GM12873 (cell line): Measurements from ENCODE around the gene ATP8A2.

Source experiments
- TF ChIP-seq, protein P1 (sequence below): IDR thresholded peaks from 2 replicates; pipeline ENCODE4 v1.5.1; 2012; ENCODE audit warnings: low read depth, mild to moderate bottlenecking, moderate library complexity, low read length, control low read depth; ENCODE audit not compliant: insufficient read depth; ENCODE audit errors: missing control alignments

The ATP8A2 gene

DNA sequence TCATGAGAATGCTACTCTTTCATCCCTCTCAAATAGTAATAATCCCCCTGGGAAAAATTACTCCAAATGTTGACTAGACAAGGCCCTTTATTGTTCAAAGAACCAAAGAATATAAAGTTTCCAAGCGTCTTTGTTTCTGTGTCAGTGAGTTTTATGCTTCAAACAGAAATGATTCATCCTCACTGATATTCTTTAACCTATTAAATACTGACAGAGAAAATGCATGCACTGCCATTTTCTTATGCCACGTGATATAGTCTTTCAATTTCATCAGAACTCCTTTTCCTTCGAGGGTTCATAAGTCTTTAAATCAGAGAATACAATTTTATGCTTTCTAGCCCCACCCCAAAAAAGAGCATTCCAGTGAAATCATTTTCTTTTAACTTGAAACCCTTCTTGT lies 468.5 kb downstream of the ATP8A2 start:
- TF ChIP-seq, protein P1, sequence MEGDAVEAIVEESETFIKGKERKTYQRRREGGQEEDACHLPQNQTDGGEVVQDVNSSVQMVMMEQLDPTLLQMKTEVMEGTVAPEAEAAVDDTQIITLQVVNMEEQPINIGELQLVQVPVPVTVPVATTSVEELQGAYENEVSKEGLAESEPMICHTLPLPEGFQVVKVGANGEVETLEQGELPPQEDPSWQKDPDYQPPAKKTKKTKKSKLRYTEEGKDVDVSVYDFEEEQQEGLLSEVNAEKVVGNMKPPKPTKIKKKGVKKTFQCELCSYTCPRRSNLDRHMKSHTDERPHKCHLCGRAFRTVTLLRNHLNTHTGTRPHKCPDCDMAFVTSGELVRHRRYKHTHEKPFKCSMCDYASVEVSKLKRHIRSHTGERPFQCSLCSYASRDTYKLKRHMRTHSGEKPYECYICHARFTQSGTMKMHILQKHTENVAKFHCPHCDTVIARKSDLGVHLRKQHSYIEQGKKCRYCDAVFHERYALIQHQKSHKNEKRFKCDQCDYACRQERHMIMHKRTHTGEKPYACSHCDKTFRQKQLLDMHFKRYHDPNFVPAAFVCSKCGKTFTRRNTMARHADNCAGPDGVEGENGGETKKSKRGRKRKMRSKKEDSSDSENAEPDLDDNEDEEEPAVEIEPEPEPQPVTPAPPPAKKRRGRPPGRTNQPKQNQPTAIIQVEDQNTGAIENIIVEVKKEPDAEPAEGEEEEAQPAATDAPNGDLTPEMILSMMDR: no peak

DNA sequence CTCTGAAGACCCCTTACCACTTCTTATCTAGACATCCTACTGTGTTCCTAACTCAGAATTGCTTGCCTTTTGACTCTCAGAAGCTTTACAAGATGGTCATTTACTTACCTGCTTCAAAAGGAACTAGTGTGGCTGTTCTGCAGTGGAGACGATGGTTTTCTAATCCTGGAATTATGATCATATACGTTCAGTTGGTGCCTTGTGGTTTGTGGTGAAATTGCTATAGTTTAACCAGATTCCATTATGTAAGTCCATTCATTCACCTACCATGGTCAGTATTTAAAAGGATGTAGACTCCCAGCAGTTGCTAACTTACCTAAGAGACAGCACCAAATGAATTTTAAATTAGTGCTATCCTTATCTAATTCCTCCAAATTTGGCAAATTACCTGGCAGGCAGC lies 469.2 kb downstream of the ATP8A2 start:
- TF ChIP-seq, protein P1: no peak

DNA sequence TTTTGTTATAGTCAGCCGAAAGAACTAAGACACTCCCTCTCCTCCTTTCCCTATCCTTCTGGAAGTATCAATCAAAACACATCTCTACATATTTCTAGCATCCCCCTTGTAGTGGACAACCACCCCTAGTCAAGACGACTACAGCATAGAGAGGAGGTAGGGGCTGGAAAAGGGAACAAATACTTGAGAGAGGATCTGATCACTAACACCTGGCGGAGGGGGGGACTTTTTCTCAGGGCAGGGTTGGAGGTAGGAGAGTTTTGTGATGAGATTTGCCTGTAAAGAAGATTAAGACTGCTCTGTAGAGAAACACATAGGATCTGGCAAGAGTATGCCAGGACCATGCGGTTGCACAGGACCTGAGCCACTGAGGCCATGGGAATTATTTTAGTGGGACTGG lies 471.9 kb downstream of the ATP8A2 start:
- TF ChIP-seq, protein P1: no peak

DNA sequence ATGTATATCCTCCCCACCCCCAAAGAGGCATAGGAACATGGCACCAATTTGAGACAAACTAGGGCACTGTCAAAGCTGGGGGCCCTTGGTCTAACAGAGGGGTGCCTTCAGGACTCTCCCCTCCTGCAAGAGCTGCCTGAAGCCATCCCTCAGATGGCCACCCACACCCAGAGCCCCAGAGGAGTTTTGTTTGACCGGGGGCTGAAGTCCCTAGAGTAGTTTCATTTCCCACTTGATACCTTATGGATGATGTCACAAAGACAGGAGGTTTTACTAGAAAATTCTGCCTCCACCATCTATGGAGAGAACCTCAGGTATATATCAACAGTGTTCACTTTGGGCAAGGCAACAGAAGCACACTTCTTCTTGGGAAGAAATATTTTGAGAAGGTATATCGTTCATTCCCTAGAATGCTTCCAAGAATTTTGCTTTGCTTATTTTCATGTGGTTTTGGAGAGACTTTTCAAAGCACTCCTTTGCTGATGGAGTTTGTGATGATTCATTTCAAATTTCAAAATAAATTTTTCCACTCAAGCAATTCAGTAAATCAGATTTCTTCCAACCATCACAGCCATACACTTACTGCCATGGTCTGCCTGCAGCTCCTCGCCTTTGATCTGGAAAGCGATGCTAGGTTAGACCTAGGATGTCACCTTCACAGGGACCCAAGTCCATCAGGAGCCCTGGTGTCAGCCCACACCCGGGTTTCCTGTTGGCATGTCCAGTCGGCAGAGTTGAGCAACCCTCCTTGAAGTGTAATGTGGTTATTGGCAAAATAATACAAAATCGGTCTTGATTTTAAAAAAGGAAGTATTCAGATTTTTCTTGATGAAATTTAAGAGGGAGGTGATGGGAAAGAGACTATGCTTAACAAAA lies 473.0 kb downstream of the ATP8A2 start:
- TF ChIP-seq, protein P1: no peak

DNA sequence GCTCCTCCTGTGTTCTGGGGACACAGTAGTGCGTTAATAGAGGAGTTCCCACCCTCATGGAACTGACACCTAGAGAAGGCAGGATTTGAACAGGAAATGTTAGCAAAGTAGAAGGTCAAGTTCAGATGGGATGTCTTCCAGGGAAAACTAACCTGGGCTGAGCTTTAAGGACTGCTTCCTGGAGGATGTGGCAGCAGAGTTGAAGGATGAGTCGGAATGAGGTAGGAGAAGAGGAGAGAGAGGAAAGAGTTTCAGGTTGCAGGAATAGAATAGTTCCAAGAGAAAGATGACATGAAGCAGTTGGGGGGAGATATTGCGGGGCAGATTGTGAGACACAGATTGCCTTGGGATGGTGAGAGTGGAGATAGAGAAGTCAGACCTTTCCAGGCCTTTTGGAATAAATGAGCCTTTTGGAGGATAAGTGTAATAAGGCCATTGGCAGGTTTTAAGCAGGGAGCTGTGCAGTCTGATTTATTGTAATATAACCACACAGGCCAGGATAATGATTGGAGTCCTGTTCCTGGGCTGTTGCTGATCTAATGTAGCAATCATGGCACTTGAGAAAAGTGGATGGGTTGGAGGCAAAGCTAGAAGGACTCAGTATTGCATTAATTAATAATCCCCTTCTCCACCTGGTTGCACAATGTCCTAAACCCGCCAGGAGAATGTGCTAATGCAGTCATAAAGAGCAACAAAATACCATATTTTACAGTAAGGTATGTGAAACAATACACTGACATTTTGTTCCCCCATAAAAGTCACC lies 474.6 kb downstream of the ATP8A2 start:
- TF ChIP-seq, protein P1: no peak

DNA sequence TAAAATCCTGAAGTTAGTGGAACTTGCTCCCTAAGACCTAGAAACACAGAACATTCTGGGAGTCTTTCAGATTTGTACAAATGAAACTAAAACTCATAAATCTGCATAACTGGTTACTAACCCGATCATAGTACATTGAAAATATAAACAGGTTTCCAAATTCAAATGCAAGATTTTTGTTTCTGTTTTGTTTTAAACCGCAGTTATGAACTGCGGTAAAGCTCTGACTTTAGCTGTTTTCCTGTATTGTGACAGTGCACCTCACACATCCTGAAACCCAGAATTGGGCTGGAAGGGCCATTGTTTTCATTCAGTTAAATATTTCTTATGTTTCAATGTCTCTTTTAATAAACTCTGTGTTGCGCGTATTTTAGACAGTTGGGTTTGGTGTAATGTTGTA lies 475.4 kb downstream of the ATP8A2 start:
- TF ChIP-seq, protein P1: no peak
